Tibial nerve (tissue), 3 donors: ENCODE measurements around the gene ZNF423.

Experiments used
- POLR2A ChIP-seq, 2 donors: fragments of 450-650 bp; IDR thresholded peaks; one replicate each; pipeline ENCODE4 v1.6.1; 2017; ENCODE audit warnings: antibody characterized with exemption in 2 of 2, mild to moderate bottlenecking in 2 of 2, moderate library complexity in 2 of 2
- TF ChIP-seq, protein P1 (sequence below), 5 experiments: fragments of 200-600 bp in 3 of 5; fragments of 450-650 bp in 2 of 5; sonication (generic) in 3 of 5; IDR thresholded peaks; one replicate each; pipeline ENCODE4 v1.5.1; 2016 to 2019; ENCODE audit warnings: antibody characterized with exemption in 5 of 5, mild to moderate bottlenecking in 3 of 5, moderate library complexity in 2 of 5

DNA sequence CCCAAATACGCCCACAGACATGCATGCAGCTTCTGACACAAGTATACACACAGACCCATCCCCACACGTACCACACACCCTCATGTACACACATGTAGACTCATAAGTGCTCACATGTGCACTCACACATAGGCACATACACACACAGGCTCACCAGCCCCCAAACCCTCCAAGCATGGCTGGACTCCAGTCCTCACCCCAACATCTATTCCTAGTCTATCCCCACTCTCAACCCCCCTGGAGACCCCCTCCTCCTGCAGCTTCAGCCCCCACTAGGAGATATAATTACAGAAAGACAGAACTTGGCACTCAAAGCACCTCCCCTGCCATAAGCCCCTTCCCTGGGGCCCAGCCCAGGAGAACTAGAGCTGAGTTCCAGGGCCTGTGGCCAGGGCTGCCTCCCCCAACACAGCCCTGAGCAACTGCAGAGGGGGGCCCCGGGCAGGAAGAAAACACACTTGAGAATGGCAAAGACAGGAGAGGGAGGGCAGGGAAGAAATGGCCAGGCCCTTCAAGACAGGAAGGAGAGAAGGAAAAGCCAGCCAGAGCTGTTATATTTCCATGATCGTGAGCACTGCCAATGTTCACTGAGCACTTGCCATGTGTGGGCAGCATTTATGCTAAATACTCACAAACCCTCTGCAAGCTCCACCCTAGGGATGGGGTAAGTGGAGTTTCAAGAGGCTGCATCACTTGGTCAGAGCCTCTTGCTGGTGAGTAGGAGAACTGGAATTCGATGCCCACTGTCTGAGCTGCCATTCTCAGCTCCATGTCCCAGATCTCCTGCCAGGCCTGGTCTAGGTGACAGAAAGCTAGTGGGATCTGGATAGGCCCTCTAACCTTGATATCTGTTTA is 224.5 kb downstream of the ZNF423 start:
- TF ChIP-seq, protein P1, sequence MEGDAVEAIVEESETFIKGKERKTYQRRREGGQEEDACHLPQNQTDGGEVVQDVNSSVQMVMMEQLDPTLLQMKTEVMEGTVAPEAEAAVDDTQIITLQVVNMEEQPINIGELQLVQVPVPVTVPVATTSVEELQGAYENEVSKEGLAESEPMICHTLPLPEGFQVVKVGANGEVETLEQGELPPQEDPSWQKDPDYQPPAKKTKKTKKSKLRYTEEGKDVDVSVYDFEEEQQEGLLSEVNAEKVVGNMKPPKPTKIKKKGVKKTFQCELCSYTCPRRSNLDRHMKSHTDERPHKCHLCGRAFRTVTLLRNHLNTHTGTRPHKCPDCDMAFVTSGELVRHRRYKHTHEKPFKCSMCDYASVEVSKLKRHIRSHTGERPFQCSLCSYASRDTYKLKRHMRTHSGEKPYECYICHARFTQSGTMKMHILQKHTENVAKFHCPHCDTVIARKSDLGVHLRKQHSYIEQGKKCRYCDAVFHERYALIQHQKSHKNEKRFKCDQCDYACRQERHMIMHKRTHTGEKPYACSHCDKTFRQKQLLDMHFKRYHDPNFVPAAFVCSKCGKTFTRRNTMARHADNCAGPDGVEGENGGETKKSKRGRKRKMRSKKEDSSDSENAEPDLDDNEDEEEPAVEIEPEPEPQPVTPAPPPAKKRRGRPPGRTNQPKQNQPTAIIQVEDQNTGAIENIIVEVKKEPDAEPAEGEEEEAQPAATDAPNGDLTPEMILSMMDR (IDR thresholded peaks at IDR 0.05) = no peak
- no peak for TF ChIP-seq POLR2A (IDR thresholded peaks at IDR 0.05)
